Tibial artery (tissue), 4 donors: ENCODE data around the gene AARSD1.
"Not testable (repeated sequence)": the region's sequence is repeated elsewhere in the genome, so short reads cannot be mapped to it uniquely, and the experiment has no call there.

Experiments used
- DNase-seq, 2 donors: peaks; one replicate each; pipeline ENCODE4 v3.0.0-alpha.2; 2019
- H3K27ac ChIP-seq, 2 donors: fragments of 200-600 bp; sonication (generic) in 1 of 2; 1 replicate in 1 of 2; 2 replicates in 1 of 2; pipeline ENCODE4 v1.5.1; 2018 to 2019; ENCODE audit warnings: mild to moderate bottlenecking in 1 of 2
- H3K27me3 ChIP-seq, 2 donors: fragments of 200-600 bp; sonication (generic) in 1 of 2; one replicate each; pipeline versions ENCODE4 v1.5.1 to v1.6.0; 2016 to 2019
- H3K36me3 ChIP-seq, 3 donors: fragments of 200-600 bp; sonication (generic) in 2 of 3; one replicate each; pipeline ENCODE4 v1.5.1; 2016 to 2019; ENCODE audit warnings: mild to moderate bottlenecking in 2 of 3
- H3K4me1 ChIP-seq, 4 donors: fragments of 200-600 bp; sonication (generic) in 2 of 4; 1 replicate in 3 of 4; 2 replicates in 1 of 4; pipeline ENCODE4 v1.5.1; 2016 to 2019
- H3K4me3 ChIP-seq, 2 donors: fragments of 200-600 bp; sonication (generic) in 1 of 2; 1 replicate in 1 of 2; 2 replicates in 1 of 2; pipeline ENCODE4 v1.5.1; 2018 to 2019; ENCODE audit warnings: mild to moderate bottlenecking in 2 of 2
- H3K9me3 ChIP-seq, 3 donors: fragments of 200-600 bp; sonication (generic) in 1 of 3; one replicate each; pipeline ENCODE4 v1.5.1; 2016 to 2019
- intact Hi-C: fragments of 100-400 bp; cut with DNase I; formaldehyde crosslinking; loops from one replicate; pipeline ENCODE4 v1.15.0; 2023; ENCODE audit warnings: low total_unique reads
- TF ChIP-seq, protein P1 (sequence below), 2 experiments: fragments of 200-600 bp in 1 of 2; fragments of 450-650 bp in 1 of 2; IDR thresholded peaks; one replicate each; pipeline ENCODE4 v1.5.1; 2017 to 2019; ENCODE audit warnings: antibody characterized with exemption in 2 of 2, mild to moderate bottlenecking in 1 of 2, moderate library complexity in 1 of 2

Gene AARSD1

DNA sequence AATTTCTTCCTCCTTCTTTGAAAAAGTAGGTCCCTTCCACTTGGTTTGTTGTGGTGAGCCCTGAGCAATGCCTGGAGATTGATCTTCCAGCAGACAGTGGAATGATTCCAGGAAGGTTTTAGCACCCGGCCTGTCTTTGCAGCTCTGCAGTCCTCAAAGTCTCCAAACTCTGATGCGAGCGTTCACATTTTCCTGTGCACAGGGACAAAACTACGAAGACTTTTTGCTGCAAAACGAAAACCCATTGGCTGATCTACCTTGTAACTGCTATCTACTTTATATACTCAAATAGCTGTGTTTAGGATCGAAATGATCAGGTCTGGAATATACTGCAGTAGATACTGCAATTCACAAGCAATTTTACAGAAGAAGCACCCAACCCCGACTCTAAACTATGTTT lies 42.0 kb downstream of the AARSD1 start:
- Histone ChIP-seq H3K9me3 (no peaks in the 10 kb centered on the region), H3K4me1 (peaks cover 0 to 50% (median 24%) of the 10 kb centered on the region in 4 donors), H3K27me3 (no peaks in the 10 kb centered on the region), H3K27ac (peak overlapping the region; percentile 58 to 74), H3K4me3 (peak overlapping the region in 1 of 2 donors; percentile 13), H3K36me3 (no peaks in the 10 kb centered on the region)
- no peak for DNase-seq
- intact Hi-C loops, result loop anchor here (2.0 kb wide), 1 partner anchor 75 kb away; no protein-coding TSS in a partner anchor
- TF ChIP-seq, protein P1, sequence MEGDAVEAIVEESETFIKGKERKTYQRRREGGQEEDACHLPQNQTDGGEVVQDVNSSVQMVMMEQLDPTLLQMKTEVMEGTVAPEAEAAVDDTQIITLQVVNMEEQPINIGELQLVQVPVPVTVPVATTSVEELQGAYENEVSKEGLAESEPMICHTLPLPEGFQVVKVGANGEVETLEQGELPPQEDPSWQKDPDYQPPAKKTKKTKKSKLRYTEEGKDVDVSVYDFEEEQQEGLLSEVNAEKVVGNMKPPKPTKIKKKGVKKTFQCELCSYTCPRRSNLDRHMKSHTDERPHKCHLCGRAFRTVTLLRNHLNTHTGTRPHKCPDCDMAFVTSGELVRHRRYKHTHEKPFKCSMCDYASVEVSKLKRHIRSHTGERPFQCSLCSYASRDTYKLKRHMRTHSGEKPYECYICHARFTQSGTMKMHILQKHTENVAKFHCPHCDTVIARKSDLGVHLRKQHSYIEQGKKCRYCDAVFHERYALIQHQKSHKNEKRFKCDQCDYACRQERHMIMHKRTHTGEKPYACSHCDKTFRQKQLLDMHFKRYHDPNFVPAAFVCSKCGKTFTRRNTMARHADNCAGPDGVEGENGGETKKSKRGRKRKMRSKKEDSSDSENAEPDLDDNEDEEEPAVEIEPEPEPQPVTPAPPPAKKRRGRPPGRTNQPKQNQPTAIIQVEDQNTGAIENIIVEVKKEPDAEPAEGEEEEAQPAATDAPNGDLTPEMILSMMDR (IDR thresholded peaks at IDR 0.05), result no peak

DNA sequence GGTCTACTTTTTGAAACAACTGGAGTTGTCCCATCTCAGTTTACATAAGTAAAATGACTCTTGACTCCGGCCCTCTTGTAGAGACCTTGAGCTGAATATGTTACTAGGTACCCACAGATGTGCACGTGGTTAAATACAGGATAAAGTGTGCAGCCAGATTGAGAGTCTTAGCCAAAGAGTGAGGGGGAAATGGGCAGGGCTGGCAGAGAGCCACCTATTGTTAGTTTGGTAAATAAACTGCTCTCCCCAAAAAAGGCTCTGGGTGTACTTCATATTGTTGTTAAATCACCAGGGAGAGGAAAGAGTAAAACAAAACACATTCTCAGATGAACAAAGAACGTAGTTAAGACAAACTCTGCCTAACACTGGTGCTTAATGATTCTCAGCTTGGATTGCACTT lies 43.3 kb downstream of the AARSD1 start:
- TF ChIP-seq, protein P1 (IDR thresholded peaks at IDR 0.05), result no peak
- peak overlapping the region; percentile 58 to 74 for H3K27ac ChIP-seq
- no peaks in the 10 kb centered on the region for H3K36me3 ChIP-seq
- DNase-seq, result no peak
- intact Hi-C loops, result no loop called here
- H3K4me1 ChIP-seq, result peaks cover 0 to 50% (median 24%) of the 10 kb centered on the region in 4 donors
- H3K4me3 ChIP-seq, result no peak overlapping the region
- no peaks in the 10 kb centered on the region for H3K9me3 ChIP-seq
- H3K27me3 ChIP-seq, result no peaks in the 10 kb centered on the region

DNA sequence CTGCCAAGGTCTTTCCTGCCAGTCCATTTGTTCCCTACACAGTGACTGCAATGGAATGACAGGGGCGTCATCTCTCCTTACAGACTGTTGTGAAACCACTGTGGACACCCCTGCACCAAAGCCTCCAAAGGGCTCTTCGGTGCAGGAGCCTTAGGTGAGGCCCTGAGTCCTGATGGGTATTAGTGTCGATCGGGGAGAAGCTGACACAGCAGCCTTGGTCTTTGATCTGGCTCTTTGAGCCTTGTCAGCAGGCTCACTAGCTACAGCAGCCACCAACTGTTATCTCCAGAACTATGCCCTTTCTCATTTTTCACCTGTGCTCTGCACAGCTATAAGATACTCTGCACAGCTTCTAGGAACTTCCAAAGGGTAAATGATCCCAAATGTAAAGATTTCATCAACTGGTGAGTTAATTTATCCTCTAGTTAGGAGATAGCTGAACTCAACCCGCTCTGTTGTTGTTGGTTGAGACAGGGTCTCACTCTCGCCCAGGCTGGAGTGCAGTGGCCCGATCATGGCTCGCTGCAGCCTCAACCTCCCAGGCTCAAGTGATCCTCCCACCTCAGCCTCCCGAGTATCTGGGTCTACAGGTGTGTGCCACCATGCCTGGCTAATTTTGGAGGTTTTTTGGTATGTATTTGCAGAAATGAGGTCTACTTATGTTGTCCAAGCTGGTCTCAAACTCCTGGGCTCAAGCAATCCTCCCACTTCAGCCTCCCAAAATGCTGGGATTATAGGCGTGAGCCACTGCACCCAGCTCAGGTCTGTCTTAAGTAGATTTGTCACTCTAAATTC lies 44.0 kb downstream of the AARSD1 start:
- DNase-seq, result no peak
- peak overlapping the region; percentile 58 to 74 for H3K27ac ChIP-seq
- no peaks in the 10 kb centered on the region for H3K9me3 ChIP-seq
- H3K4me3 ChIP-seq, result no peak overlapping the region
- peaks cover 0 to 50% (median 24%) of the 10 kb centered on the region in 4 donors for H3K4me1 ChIP-seq
- TF ChIP-seq, protein P1 (IDR thresholded peaks at IDR 0.05), result no peak
- no peaks in the 10 kb centered on the region for H3K36me3 ChIP-seq
- no peaks in the 10 kb centered on the region for H3K27me3 ChIP-seq
- intact Hi-C loops, result no loop called here

DNA sequence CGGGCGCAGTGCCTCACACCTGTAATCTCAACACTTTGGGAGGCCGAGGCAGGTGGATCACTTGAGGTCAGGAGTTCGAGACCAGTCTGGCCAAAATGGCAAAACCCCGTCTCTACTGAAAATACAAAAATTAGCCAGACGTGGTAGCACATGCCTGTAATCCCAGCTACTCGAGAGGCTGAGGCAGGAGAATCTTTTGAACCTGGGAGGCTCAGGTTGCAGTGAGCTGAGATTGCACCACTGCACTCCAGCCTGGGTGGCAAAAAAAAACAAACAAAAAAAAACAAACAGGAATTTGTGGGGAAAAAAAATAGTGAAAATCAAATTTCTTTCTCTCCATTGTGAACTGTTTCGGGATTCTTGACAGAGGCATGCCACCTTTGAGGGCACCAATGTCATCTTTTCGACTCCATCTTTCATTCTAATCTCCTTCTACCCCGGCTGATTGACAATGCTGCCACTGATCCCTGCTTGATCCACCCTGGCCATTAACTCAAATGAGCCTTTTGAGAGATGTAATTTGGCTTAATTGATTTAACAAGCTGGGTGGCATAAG lies 44.7 kb downstream of the AARSD1 start:
- H3K4me3 ChIP-seq, intact Hi-C loops, H3K27me3 ChIP-seq, DNase-seq, H3K36me3 ChIP-seq, H3K9me3 ChIP-seq: not testable (repeated sequence)
- Histone ChIP-seq H3K27ac (peak overlapping the region; percentile 58 to 74), H3K4me1 (peaks cover 0 to 50% (median 24%) of the 10 kb centered on the region in 4 donors)

DNA sequence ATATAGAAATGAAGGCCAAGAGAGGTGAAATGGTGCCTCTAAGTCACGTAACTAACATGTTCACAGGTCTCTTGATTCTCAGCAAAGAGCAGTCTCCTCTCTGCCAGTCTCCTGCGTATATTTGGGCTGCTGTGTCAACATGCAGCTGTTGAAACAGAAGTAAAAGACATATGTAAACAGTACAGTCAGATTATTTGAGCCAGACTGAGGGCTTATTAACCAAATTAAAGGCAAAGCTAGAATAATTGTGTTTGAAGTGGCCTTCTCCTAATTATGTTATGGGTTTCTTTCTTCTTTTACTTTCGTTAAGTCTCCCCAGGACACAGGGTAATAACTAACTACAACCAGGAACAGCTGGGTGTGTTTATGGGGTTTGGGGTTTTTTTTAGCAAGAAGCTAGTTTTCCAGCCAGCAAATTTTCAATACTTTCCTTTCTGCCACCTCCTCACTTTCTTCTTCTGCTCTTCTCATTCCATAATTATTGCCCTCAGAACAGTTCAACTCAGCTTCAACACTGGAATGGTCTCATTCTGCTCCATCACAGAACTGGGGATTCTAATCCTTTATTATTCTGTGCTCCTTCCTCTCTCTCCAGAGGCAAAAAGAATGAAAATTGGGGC lies 45.2 kb downstream of the AARSD1 start:
- peaks cover 0 to 49% (median 24%) of the 10 kb centered on the region in 4 donors for H3K4me1 ChIP-seq
- H3K4me3 ChIP-seq, result peak overlapping the region in 1 of 2 donors; percentile 18
- peak overlapping the region; percentile 51 to 74 for H3K27ac ChIP-seq
- H3K27me3 ChIP-seq, result no peaks in the 10 kb centered on the region
- intact Hi-C loops, result no loop called here
- H3K36me3 ChIP-seq, result no peaks in the 10 kb centered on the region
- no peak for DNase-seq
- no peaks in the 10 kb centered on the region for H3K9me3 ChIP-seq
- TF ChIP-seq, protein P1 (IDR thresholded peaks at IDR 0.05), result no peak

DNA sequence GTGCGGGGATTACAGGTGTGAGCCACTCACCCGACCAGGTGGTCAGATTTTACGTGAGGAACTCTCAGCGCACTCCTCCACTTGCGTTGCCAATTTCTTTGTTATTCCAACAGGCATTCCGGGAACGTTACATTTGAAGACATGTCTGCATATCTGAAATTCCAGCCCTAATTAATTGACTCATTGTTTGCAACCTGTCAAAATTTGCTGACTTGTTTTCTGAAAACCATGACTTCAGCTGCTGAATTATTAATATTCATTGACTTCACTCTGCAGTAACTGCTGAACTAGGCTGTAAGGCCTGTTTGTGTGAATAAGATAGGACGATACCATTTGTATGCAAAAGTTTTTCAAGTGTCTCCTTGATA lies 47.0 kb downstream of the AARSD1 start:
- Histone ChIP-seq H3K9me3 (no peaks in the 10 kb centered on the region), H3K4me1 (peaks cover 0 to 31% (median 12%) of the 10 kb centered on the region in 4 donors), H3K36me3 (no peaks in the 10 kb centered on the region), H3K4me3 (no peak overlapping the region), H3K27ac (no peak overlapping the region), H3K27me3 (no peaks in the 10 kb centered on the region)
- TF ChIP-seq, protein P1 (IDR thresholded peaks at IDR 0.05), result no peak
- intact Hi-C loops, result no loop called here
- peak in 1 of 2 donors; percentile 23 for DNase-seq

DNA sequence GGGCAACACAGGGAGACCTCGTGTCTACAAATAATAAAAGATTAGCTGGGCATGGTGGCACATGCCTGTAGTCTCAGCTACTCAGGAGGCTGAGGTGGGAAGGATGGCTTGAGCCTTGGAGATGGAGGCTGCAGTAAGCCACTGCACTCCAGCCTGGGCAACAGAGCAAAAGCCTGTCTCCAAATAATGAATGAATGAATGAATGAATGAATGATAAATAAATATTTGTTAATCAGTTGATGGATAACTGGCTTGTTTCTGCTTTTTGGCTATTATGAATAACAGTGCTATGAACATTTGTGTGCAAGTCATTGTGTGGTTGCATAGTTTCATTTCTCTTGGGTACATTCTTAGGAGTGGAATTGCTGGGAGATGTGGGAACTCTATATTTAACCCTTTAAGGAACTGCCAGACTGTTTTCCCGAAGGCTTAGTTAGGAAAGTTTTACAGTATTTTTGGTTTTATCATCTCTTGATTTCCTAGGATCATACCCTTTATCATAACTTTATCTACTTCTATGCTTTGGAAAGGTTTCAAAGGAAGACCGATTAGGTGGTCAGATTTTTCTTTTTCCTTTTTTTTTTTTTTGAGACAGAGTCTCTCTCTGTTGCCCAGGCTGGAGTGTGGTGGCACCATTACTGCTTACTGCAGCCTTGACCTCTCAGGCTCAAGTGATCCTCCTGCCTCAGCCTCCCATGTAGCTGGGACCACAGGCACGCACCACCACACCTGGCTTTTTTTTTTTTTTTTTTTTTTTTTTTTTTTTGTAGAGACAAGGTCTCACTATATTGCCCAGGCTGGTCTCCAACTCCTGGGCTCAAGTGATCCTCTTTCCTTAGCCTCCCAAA lies 47.6 kb downstream of the AARSD1 start:
- intact Hi-C loops, result not testable (repeated sequence)
- peaks cover 0 to 26% (median 11%) of the 10 kb centered on the region in 4 donors for H3K4me1 ChIP-seq

DNA sequence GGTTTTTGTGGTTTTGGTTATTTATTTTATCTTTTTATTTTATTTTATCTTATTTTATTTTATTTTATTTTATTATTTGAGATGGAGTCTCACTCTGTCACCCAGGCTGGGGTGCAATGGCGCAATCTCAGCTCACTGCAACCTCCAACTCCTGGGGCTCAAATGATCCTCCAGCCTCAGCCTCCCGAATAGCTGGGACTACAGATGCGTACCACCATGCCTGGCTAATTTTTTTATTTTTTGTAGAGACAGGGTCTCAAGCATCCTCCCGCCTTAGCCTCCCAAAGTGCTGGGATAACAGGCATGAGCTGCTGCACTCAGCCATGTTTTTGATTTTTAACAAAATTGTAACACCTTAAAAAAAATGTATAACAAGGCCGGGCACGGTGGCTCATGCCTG lies 49.0 kb downstream of the AARSD1 start:
- H3K4me3 ChIP-seq, H3K9me3 ChIP-seq, intact Hi-C loops, H3K27me3 ChIP-seq, H3K36me3 ChIP-seq, H3K27ac ChIP-seq: not testable (repeated sequence)
- DNase-seq, result peak in 1 of 2 donors; percentile 12
- peaks cover 0 to 15% (median 7%) of the 10 kb centered on the region in 4 donors for H3K4me1 ChIP-seq

More for the DNA sequence above, 47.6 kb downstream of the AARSD1 start:
- not testable (repeated sequence) for DNase-seq, H3K9me3 ChIP-seq, H3K27ac ChIP-seq, H3K27me3 ChIP-seq, H3K36me3 ChIP-seq, H3K4me3 ChIP-seq
